Neuron (in vitro differentiated cells): ENCODE measurements around the gene L3MBTL1.

Experiments used
- H2AFZ ChIP-seq: one replicate; pipeline ENCODE4 v1.6.1; 2013; ENCODE audit warnings: low read depth, mild to moderate bottlenecking, inconsistent platforms, low read length, moderate library complexity
- H3K27me3 ChIP-seq: one replicate; pipeline ENCODE4 v1.6.1; 2013; ENCODE audit warnings: low read length; ENCODE audit not compliant: insufficient read depth
- H3K36me3 ChIP-seq: one replicate; pipeline ENCODE4 v1.6.1; 2013; ENCODE audit warnings: low read length; ENCODE audit not compliant: insufficient read depth
- H3K4me1 ChIP-seq: one replicate; pipeline ENCODE4 v1.6.1; 2013; ENCODE audit warnings: low read length; ENCODE audit not compliant: insufficient read depth
- H3K4me3 ChIP-seq: 2 replicates; pipeline ENCODE4 v1.5.1; 2013; ENCODE audit warnings: mild to moderate bottlenecking, low read length, moderate library complexity
- H3K9me3 ChIP-seq: one replicate; pipeline ENCODE4 v1.6.1; 2013; ENCODE audit warnings: low read length

L3MBTL1 gene

GRCh38 chr20:43533060-43533459 is 25.6 kb downstream of the L3MBTL1 start:
- no peak overlapping the region for H3K4me3 ChIP-seq
- no peak overlapping the region for H2AFZ ChIP-seq
- H3K36me3 ChIP-seq: peaks cover 3% of the 10 kb centered on the region
- no peaks in the 10 kb centered on the region for H3K4me1 ChIP-seq
- H3K27me3 ChIP-seq: no peaks in the 10 kb centered on the region
- H3K9me3 ChIP-seq: no peaks in the 10 kb centered on the region

GRCh38 chr20:43534016-43534415 is 26.5 kb downstream of the L3MBTL1 start:
- Histone ChIP-seq H3K9me3 (no peaks in the 10 kb centered on the region), H3K27me3 (no peaks in the 10 kb centered on the region), H2AFZ (no peak overlapping the region), H3K4me3 (no peak overlapping the region), H3K4me1 (no peaks in the 10 kb centered on the region), H3K36me3 (peaks cover 3% of the 10 kb centered on the region)

GRCh38 chr20:43534791-43535350 is 27.4 kb downstream of the L3MBTL1 start:
- Histone ChIP-seq H3K27me3 (no peaks in the 10 kb centered on the region), H3K4me3 (no peak overlapping the region), H3K36me3 (peaks cover 3% of the 10 kb centered on the region), H2AFZ (no peak overlapping the region), H3K4me1 (no peaks in the 10 kb centered on the region), H3K9me3 (no peaks in the 10 kb centered on the region)

- Histone ChIP-seq H3K9me3 (no peaks in the 10 kb centered on the region), H3K4me3 (no peak overlapping the region), H2AFZ (no peak overlapping the region), H3K27me3 (no peaks in the 10 kb centered on the region), H3K36me3 (peaks cover 4% of the 10 kb centered on the region), H3K4me1 (no peaks in the 10 kb centered on the region)
These were observed 28.0 kb downstream of the L3MBTL1 start for GRCh38 chr20:43535370-43536004.

- Histone ChIP-seq H2AFZ (no peak overlapping the region), H3K9me3 (no peaks in the 10 kb centered on the region), H3K36me3 (peaks cover 6% of the 10 kb centered on the region), H3K4me3 (no peak overlapping the region), H3K4me1 (no peaks in the 10 kb centered on the region), H3K27me3 (no peaks in the 10 kb centered on the region)
These were observed 28.7 kb downstream of the L3MBTL1 start for GRCh38 chr20:43536041-43536816.

GRCh38 chr20:43536817-43537440 is 29.4 kb downstream of the L3MBTL1 start:
- Histone ChIP-seq H3K4me1 (no peaks in the 10 kb centered on the region), H3K4me3 (no peak overlapping the region), H3K27me3 (no peaks in the 10 kb centered on the region), H2AFZ (no peak overlapping the region), H3K9me3 (no peaks in the 10 kb centered on the region), H3K36me3 (peaks cover 6% of the 10 kb centered on the region)

GRCh38 chr20:43537921-43538877 is 30.7 kb downstream of the L3MBTL1 start:
- H2AFZ ChIP-seq: no peak overlapping the region
- no peaks in the 10 kb centered on the region for H3K9me3 ChIP-seq

GRCh38 chr20:43538878-43539700 is 31.6 kb downstream of the L3MBTL1 start:
- Histone ChIP-seq H3K4me1 (no peaks in the 10 kb centered on the region), H3K4me3 (no peak overlapping the region), H2AFZ (no peak overlapping the region), H3K36me3 (peaks cover 9% of the 10 kb centered on the region), H3K27me3 (no peaks in the 10 kb centered on the region), H3K9me3 (no peaks in the 10 kb centered on the region)

More at GRCh38 chr20:43537921-43538877, 30.7 kb downstream of the L3MBTL1 start:
- Histone ChIP-seq H3K27me3 (no peaks in the 10 kb centered on the region), H3K4me3 (no peak overlapping the region), H3K36me3 (peaks cover 6% of the 10 kb centered on the region), H3K4me1 (no peaks in the 10 kb centered on the region)

- Histone ChIP-seq H2AFZ (no peak overlapping the region), H3K9me3 (no peaks in the 10 kb centered on the region), H3K36me3 (peaks cover 9% of the 10 kb centered on the region), H3K4me3 (no peak overlapping the region), H3K4me1 (no peaks in the 10 kb centered on the region), H3K27me3 (no peaks in the 10 kb centered on the region)
These were observed 32.6 kb downstream of the L3MBTL1 start for GRCh38 chr20:43539975-43540672.

GRCh38 chr20:43540673-43541060 is 33.2 kb downstream of the L3MBTL1 start:
- H3K9me3 ChIP-seq: no peaks in the 10 kb centered on the region
- no peak overlapping the region for H2AFZ ChIP-seq
- H3K4me3 ChIP-seq: no peak overlapping the region
- peaks cover 9% of the 10 kb centered on the region for H3K36me3 ChIP-seq
- H3K27me3 ChIP-seq: no peaks in the 10 kb centered on the region
- H3K4me1 ChIP-seq: no peaks in the 10 kb centered on the region

- H2AFZ ChIP-seq: no peak overlapping the region
- no peaks in the 10 kb centered on the region for H3K27me3 ChIP-seq
These were observed 33.7 kb downstream of the L3MBTL1 start for GRCh38 chr20:43541214-43541613.

More at GRCh38 chr20:43541214-43541613, 33.7 kb downstream of the L3MBTL1 start:
- no peak overlapping the region for H3K4me3 ChIP-seq
- H3K36me3 ChIP-seq: peaks cover 9% of the 10 kb centered on the region
- H3K9me3 ChIP-seq: peaks cover 4% of the 10 kb centered on the region
- H3K4me1 ChIP-seq: no peaks in the 10 kb centered on the region
